HCT116 (cell line): ENCODE data around the gene PCID2.

Experiments used
- POLR2A ChIP-seq: IDR thresholded peaks from 2 replicates; pipeline ENCODE4 v1.7.0; 2011; ENCODE audit warnings: borderline replicate concordance; ENCODE audit not compliant: insufficient read depth, insufficient read length; ENCODE audit errors: extremely low read depth
- TF ChIP-seq, protein P1 (sequence below): IDR thresholded peaks from 2 replicates; pipeline ENCODE4 v1.6.1; 2012; ENCODE audit warnings: low read depth

GRCh38 chr13:113152691-113152983 is 55.8 kb downstream of the PCID2 start:
- TF ChIP-seq POLR2A = no peak
- TF ChIP-seq, protein P1, sequence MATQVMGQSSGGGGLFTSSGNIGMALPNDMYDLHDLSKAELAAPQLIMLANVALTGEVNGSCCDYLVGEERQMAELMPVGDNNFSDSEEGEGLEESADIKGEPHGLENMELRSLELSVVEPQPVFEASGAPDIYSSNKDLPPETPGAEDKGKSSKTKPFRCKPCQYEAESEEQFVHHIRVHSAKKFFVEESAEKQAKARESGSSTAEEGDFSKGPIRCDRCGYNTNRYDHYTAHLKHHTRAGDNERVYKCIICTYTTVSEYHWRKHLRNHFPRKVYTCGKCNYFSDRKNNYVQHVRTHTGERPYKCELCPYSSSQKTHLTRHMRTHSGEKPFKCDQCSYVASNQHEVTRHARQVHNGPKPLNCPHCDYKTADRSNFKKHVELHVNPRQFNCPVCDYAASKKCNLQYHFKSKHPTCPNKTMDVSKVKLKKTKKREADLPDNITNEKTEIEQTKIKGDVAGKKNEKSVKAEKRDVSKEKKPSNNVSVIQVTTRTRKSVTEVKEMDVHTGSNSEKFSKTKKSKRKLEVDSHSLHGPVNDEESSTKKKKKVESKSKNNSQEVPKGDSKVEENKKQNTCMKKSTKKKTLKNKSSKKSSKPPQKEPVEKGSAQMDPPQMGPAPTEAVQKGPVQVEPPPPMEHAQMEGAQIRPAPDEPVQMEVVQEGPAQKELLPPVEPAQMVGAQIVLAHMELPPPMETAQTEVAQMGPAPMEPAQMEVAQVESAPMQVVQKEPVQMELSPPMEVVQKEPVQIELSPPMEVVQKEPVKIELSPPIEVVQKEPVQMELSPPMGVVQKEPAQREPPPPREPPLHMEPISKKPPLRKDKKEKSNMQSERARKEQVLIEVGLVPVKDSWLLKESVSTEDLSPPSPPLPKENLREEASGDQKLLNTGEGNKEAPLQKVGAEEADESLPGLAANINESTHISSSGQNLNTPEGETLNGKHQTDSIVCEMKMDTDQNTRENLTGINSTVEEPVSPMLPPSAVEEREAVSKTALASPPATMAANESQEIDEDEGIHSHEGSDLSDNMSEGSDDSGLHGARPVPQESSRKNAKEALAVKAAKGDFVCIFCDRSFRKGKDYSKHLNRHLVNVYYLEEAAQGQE = no peak
